ENCODE measurements around the gene ZNF76.

GRCh38 chr6:35229304-35229703 is 30.2 kb upstream of the ZNF76 start:
- no peak for TF ChIP-seq PHF8 (IDR thresholded peaks at IDR 0.05; ENCODE audit: borderline replicate concordance, low read depth)
- TF ChIP-seq NR3C1 (IDR thresholded peaks at IDR 0.05) = no peak
- no peak for TF ChIP-seq CTCF (IDR thresholded peaks at IDR 0.05)
- TF ChIP-seq JUNB (IDR thresholded peaks at IDR 0.05) = no peak
- TF ChIP-seq TP53 (CRISPR knock-in tag; IDR thresholded peaks at IDR 0.05) = no peak
- no peak for TF ChIP-seq HEYL (CRISPR knock-in tag; IDR thresholded peaks at IDR 0.05)
- TF ChIP-seq JUN (IDR thresholded peaks at IDR 0.05) = no peak
- TF ChIP-seq POLR2AphosphoS2 (conservative IDR thresholded peaks at IDR 0.05; ENCODE audit: low read length) = no peak
- TF ChIP-seq POLR2A (IDR thresholded peaks at IDR 0.05; ENCODE audit: low read length) = no peak
- TF ChIP-seq REST (IDR thresholded peaks at IDR 0.05) = no peak

Measured in A549 (cell line).